ENCODE data around the gene CNTROB.

CNTROB gene

DNA sequence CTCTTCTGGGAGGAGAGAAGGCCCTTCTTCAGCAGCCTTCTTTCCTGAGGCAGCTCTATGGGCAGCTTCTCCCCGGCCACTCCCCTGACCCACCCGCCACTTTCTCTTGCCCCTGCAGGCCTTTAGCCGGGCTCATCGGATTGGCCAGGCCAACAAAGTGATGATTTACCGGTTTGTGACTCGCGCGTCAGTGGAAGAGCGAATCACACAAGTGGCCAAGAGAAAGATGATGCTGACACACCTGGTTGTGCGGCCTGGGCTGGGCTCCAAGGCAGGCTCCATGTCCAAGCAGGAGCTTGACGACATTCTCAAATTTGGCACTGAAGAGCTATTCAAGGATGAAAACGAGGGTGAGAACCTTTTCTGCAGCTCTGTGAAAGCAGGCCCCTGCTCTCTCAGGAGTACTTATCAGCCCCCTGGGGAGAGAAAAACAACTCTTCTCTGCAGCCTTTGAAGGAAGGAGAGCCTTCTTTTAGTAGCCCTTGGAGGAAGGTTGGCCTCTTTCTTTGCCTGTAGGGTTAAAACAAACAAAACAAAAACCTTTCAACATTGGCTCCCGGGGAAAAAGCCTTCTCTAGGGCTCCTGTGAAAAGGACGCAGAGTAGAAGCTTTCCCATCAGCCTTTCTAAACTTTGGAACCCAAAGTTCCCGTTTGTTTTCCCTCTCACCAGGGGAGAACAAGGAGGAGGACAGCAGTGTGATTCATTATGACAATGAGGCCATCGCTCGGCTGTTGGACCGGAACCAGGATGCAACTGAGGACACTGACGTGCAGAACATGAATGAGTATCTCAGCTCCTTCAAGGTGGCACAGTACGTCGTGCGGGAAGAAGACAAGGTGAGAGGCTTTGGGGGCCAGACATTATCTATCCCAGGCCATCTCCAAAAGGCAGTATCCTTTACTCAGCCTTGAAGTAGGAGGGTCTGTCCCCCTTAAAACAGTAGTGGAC is 28.6 kb upstream of the CNTROB start:
- no peak for FAIRE-seq

DNA sequence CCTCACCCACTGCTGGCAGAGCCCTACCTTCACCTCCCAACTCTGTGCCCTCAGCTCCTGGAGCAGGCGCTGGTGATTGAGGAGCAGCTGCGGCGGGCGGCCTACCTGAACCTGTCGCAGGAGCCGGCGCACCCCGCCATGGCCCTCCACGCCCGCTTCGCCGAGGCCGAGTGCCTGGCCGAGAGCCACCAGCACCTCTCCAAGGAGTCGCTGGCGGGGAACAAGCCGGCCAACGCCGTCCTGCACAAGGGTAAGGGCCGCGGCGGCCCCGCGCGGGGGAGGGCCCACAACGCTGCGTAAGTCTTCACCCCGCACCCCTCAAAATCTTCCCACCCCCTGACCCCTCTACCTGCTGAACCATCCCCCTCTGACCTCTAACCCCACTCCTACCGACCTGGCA is 22.9 kb upstream of the CNTROB start:
- FAIRE-seq: no peak

DNA sequence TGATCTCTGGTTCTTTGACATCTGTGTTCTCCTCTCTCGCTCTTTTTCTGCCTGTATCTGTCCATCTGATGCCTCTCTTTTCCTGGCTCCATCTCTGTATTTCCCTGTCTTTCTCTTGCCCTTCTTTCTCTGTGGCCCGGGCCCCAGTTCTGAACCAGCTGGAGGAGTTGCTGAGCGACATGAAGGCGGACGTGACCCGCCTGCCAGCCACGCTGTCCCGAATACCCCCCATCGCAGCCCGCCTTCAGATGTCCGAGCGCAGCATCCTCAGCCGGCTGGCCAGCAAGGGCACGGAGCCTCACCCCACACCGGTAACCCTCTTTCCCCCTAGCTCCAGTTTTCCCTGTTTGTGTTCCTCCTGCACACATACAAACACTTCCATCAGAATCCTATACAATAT is 21.7 kb upstream of the CNTROB start:
- FAIRE-seq: no peak

DNA sequence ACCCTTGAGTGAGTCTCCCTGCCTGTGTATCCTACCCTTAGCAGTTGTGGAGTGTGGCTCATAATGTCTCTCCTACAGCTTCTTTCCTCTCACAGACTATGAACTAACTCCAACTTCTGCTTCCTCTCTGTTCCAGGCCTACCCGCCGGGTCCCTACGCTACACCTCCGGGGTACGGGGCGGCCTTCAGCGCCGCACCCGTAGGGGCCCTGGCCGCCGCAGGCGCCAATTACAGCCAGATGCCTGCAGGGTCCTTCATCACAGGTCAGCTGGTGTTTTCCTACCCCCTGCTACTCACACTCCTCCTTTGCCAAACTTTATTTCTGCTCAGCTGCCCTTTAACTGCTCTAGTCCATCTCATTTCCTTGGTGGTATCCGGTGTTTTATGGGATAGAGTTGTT is 21.3 kb upstream of the CNTROB start:
- FAIRE-seq: no peak

DNA sequence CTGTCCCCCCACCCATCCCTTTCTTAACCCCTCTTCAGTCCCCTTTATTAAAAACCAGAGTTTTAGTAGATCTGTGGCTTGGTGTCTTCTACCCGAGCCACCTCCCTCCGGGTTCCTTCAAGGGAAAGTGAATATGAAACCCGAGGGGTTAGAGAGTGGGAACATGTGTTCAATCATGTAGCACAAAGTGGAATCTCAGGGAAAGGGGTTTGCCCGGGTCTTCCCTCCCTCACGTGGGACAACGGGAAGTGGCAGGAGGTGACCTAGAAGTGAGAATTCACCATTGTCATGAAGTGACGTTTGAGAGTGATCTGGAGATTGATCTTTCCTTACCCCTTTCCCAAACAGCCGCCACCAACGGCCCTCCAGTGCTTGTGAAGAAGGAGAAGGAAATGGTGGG is 20.9 kb upstream of the CNTROB start:
- no peak for FAIRE-seq

DNA sequence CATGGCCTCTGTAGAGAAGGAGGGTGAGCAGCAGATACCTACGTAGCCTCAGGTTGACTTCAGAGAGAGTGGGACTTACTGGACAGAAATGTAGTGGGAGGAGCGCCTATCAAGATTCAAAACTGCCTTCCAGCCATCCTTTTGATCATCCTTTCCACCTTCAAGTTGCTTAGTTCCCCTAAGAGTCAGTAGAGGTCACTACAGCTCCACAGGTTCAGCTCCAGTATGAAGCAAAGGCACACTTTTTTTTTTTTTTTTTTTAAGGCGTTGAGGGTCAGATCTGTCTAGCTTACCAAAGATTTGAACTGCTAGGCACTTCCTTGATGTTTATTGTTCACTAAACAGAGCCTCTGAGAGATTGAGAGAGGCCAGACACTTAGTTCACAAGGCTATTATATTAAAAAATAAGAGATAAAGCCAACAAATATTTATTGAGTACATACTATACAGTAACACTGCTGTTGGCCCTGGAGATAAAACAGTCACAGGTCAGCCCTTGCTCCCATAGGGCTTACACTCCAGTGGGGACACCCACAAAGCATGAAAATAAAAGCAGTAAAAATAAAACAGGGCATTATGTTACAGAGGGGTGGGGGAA is 19.0 kb upstream of the CNTROB start:
- peak; percentile 93 for FAIRE-seq

DNA sequence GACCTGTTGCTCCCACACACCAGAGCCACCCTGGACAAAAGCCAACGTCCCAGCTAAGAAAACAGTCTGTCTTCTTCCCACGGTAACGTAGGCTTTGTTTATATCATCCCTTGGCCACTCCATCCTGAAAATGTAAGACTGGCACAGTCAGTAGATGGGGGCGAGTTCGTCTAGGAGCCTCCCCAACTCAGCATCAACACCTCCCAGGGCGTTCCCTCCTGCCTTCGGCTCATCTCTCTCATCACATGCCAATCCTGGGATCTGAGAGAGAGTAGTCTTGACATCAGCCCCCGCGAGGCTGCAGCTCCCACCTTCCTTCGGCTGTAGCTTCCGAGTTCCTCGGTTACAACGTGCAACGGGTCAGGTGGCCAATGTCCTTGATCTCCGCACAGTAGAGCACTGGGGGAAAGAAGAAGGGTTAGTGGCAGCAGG is 16.8 kb upstream of the CNTROB start:
- FAIRE-seq: no peak

DNA sequence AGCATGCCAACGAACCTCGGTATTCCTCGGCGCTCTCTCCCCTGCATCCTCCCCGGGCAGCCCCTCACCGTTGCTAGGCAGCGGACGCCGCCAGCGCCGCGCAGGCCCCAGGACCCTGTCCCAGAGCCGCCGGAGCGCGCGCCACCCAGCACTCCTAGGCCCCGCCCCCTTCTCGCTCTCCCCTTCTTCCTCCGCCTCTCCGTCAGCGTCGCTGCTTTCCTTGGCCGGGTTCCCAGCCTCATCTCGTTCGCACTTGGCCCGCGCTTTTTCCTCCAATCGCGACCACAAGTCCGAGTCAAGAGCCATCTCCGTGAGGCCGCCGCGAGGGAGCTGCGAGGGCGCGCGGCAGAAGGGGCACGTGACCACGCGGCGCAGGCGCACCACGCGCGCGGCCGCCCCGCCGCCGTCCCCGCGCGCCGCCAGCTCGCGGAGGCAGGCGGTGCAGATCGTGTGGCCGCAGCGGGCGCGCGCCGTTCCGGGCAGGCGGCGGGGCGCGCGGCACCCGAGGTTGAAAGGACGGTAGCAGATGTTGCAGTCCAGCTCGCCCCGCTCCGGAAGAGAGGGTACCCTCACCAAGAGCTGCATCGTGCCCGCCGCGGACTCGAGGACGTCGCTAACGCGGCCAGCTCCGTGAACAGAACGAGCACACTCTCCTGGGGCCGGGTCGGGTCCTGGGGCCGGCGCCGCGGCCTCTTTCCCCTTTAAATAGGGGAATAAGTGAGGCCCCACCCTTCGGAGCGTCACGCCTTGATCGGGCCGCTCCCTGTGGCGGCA is 16.2 kb upstream of the CNTROB start, which contains the start of gene RNF227:
RNF227 (minus strand) TSS at position 679 of the 774 bp plus-strand sequence; CDS start at position 585, 94 bp downstream.
- FAIRE-seq: no peak

DNA sequence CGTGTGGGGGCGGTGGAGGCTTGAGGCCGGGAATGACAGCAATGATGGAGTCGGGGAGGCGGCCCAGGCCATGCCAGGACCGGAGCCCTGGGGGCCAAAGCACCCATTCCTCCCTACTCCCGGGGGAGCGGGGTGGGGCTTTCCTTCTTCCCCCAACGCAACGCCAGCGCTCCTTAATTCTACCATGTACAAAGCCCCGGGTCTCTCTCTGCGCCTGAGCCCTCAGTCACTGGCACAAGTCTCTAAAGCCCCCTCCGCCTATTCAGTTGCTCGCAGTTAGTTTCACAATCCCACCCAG is 15.7 kb upstream of the CNTROB start:
- FAIRE-seq: no peak

DNA sequence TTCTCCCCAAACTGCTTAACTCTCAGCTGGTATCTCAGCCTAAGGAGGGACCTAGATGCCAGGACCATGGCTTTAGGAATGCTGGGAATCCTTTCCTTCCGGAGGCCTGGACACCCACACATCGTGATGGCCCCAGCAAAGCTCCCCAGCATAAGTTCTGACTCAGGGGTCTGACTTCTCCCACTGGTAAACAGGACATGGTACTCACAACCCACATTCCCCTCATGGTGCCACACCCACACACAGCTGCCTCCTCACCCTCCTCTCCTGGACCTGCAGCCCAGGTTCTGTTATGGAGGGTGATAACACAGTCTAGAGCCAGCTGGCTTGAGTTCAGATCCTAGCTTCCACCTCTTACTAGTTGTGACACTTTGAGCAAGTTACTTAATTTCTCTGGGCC is 15.2 kb upstream of the CNTROB start:
- FAIRE-seq: no peak

DNA sequence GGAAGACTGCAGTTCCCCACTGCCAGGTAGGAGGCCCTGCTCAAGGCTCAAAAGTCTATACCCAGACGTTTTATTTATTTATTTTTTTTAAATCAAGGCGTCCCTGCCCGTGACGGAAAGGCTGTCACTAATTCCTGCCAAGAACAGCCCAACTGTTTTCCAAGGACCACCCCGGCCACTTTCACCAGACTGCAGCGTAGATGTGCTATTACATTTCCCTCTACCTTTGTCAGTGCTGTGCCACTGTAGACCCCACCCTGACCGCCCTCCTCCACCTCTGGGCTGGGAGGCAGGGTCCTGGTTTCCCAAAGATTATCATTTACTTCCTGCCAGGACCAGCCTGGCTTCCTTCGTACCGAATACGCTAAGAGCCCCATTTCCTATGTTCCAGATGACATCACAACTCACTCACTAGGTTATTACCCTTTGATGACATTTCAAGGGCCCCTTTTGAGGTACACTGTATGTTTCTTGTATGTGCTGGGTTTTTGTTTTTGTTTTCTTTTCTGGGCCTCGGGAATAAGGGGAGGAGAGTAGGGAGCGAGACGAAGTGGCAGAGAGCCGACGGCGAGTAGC is 9.6 kb upstream of the CNTROB start:
- no peak for FAIRE-seq

DNA sequence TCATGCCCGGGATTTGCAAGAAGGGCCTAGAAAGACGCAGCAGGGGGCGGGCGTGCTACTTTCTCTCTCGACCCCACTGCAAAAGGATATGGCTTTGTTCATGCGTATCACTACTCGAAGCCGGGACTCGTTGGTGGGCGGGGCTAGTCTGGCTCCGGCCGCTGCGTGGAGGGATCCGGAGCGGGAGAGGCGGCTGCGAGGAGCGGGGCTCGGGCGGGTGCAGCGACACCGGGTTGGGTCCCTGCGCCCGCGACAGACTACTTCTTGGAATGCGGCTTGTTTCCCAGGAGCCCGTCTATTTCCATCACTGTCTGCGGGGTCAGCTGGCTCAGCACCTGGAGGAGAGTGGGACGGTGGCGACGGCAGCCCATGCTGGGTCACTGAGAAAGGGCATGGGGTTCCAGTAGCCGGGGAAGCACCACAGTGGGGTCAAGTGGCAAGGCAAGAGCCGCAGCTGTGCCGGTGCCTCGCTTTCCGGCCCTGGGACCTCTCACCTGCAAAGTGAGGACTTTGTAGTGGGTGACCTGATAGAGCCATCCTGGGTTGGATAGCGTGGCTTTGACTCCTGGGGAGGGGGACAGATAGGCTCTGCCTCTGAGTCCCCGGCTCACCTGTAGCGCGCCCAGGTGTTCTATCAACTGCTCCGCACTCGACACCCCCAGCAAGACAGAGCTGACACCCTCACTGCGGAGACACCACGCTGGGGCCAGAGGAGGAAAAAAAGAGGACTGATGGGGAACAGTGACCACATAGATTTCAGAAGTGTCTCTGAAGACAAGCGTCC is 9.0 kb upstream of the CNTROB start:
- no peak for FAIRE-seq

DNA sequence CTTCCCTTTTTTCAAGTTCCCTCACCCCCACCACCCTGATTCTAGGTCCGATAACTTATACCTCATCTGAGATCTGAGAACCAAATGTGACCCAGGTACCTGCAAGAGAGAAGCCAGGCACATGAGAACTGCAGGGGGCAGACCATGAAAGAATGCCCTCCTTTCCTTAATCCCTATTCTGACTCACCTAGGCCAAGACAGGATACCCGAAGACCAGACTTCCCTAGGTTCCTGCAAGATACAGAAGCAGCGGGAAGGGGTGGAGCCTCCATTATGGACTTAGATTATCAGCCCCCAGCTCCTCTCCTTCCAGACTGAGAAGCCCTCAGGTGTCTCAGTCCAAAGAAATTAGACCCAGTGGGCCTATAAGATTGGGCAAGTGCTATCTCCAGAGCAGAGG is 4.4 kb upstream of the CNTROB start:
- no peak for FAIRE-seq

DNA sequence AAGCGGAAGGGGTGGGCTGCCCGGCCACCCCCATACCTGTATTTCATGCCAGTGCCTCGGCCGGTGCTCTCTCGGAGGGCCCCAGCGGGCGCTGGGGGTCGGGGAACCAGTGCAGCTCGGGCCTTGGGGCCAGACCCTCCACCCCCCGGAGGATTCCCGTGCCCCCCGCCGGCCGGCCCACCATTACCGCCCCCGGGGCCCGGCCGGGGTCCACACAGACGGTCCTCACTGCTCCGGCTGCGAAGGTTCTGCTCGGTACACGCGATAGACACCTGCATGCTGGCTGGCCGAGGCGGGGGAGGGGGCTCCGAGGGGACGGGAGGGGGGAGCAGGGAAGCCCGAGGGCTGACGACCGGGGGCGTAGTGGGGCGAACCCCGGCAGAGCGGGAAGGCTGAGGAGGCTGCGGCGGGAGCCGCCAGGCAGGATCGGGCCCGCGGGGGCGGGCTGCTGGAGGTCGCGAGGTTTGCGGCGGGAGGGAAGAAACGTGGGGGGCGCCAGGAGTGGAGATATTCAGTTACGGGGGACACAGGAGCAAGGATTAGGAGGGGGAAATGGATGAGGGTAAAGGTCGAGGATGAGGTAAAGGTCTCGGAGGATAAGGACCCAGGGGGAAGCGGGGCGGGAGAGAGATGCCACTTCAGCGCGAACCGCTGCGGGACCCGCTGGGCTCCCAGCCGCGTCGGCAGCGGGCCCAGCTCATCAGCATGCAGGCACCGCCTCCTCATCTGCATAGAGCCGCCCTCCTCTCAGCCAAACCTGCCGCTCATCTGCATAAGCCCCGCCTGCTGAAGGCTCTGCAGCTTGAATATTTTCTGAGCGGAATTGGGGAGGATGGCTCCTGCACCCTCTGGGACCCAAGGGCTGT is 2.6 kb upstream of the CNTROB start, which contains the start of gene KCNAB3:
KCNAB3 (minus strand) TSS at position 699 of the 866 bp plus-strand sequence; CDS start at position 278, 421 bp downstream.
- FAIRE-seq: no peak

DNA sequence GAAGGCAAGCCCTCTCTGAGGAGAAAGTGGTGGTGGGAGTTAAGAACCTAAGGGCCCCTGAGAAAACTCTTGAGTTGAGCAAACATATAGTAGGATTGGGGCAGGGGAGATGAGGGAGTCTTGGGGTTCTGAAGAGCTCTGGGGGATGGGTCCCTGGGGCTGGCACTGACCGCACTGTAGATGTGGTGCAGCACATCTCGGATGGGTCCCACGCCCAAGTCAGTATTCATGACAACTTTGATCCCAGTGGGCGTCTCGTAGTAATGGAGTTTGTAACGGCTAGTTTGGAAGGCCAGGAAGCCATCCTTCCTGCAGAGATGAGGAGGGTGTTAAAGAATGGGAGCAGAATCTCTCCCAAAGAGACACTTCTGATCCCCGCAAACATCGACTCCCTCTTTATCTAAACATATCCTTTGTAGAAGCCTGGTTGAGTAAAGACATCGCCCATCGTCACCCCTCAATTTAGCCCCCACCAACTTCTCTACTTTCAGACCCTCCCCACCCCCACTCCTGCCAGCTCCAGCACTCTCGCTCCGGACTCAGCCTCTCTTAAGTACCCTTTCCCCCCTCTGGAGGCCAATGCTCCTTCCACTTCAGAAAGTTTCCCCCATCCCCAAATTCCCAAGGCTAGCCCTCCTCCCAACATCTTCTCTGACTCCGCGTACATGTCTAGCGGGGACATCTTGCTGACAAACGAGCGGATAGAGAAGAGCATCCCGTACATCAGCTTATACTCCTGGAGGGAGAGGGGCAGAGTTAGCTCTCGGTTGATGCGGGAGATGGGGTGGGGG is 970 bp upstream of the CNTROB start:
- FAIRE-seq: no peak

DNA sequence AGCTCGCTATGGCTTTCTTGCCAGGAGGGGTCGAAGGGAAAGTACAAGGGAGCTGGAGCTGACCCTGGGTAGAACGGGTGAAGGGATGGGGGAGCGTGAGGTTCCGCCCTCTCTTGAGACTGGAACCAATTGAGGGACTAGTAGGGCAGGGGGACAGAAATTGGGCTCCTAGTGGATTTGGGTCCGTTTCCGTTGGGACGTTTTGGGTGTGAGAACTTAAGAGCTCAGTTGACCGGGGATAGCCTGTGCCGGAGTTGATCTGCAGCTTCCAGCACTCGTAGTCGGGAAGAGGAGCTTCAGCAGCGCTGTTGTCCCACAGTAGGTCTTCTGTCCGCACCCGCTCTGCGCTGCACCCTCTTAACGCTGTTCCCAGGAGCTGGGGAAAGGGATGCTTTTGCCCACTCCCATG is 481 bp downstream of the CNTROB start:
- FAIRE-seq: no peak

DNA sequence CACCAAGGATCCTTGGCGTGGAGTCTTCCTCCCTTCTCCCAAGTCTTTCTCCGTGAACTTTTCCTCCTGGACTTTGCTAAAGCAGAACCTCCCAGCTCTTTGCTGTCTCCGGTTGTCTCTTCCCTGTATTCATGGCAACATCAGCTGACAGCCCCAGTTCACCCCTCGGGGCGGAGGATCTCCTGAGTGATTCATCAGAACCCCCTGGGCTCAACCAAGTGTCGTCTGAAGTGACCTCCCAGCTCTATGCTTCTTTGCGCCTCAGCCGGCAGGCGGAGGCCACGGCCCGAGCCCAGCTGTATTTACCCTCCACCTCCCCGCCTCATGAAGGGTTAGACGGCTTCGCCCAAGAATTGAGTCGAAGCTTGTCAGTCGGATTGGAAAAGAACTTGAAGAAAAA is 943 bp downstream of the CNTROB start:
- FAIRE-seq: no peak

DNA sequence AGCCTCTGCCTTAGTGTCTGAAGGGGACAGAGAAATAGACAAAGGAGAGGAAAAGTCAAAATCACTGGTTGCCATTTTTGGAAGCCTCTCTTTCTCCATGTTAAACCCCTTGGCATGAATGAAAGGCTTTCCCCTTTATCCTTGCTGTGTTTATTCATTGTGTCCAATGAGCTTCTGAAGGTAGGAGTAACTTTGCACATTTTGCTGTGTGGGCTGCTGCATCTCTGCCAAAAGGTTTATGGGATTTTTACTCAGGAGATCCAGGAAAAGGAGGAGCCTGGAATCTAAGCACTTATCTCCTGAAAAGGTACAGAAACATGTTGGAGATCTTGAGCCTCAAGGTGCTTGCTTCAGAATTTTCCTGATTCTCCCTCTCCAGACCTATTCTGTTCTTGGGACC is 3.9 kb downstream of the CNTROB start:
- no peak for FAIRE-seq

DNA sequence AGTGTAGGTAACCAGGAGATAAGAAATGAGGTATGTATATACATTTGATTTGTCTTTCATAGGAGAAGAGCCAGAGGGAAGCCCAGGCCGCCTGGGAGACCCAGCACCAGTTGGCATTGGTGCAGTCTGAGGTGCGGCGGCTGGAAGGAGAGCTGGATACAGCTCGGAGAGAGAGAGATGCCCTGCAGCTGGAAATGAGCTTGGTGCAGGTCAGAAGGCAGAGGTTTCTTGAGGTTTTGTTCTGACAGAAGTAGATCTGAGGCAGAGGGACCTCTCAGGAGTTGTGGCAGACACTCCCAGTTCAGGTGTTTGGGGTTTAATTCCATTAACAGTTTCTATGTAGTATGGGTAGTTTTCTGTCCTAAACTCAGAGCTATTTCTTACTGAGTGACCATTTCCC is 8.0 kb downstream of the CNTROB start:
- no peak for FAIRE-seq

DNA sequence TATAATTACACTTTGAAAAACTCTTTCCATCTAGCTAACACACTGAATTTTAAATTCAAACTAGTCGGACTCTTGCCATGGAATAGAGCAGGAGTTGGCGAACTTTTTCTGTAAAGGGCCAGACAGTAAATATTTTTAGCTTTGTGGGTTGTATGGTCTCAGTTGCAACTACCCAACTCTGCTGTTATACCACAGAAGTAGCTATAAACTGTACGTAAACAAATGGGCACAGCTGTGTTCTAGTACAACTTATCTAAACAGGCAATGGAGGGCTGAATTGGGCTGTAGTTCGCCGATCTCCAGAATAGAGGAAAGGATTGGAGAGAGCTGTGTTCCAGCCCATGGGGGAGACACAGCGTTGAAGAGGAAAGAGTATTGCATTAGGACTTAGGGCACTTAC is 8.7 kb downstream of the CNTROB start:
- FAIRE-seq: no peak

DNA sequence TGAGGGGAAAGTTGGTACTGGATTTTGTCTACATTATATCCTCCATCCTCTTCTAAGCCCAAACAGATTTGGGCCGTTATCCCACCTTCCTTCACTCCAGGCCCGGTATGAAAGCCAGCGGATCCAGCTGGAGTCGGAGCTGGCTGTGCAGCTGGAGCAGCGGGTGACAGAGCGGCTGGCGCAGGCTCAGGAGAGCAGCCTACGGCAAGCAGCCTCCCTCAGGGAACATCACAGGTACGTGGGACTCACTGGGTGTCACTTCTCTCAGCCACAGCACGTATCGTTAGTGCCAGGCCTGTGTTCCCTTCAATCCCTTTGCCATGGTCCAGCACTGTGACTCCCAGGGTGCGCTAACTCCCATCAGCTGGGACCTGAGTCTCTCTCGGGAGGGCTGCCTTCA is 11.3 kb downstream of the CNTROB start:
- FAIRE-seq: no peak

Data from A204.1 (cell line).